Erythroblast (primary cell): Measurements from ENCODE around the gene ARHGAP44.

Experiments
- GATA1 ChIP-seq: IDR thresholded peaks from 2 replicates; pipeline ENCODE4 v1.6.1; 2011; ENCODE audit warnings: low read depth, mild to moderate bottlenecking, control low read depth, low read length, moderate library complexity
- POLR2A ChIP-seq: IDR thresholded peaks from 2 replicates; pipeline ENCODE4 v1.6.1; 2011; ENCODE audit warnings: mild to moderate bottlenecking, low read length

DNA sequence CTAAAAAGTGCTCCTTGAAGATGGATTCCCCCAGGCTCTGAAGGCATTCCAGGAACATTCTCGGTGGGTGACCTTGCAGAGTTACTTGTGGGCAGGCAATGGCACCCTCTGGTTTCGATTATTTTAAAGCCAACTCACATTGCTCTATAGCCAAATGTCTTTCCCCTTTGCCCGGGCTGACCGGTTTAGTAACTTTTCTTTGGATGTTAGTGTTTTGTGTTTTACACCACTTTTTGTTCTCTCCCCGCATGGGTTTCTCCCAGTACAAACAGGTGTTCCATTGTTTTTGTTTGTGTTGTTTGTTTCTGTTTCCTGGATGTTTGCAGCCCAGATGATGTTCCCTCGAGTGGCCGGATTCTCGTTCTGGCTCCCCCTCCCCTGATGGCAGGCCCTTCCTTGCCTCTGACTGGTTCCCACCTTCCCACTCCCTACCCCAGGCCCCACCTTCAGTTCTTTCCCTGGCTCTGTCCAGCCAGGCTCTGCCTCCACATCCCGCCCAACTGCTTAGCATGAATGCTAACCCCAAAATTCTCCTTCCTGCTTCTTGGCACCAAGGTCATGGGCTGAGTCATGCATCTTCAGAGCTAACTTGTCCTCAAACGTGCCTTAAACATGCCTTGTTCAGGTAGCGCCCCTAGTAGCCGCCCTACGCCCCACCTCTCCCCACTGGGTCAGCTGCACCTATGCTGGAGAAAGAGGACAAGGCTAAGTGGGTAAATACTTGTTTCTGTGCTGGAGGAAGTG, 187.9 kb downstream of the ARHGAP44 start:
- no peak for TF ChIP-seq POLR2A
- TF ChIP-seq GATA1: no peak
